ENCODE data around the gene ATP8A2.
A peak's percentile ranks its signal among the peaks of the same experiment; 100 is the strongest.
"Not testable (repeated sequence)": the region's sequence is repeated elsewhere in the genome, so short reads cannot be mapped to it uniquely, and the experiment has no call there.

The ATP8A2 gene

GRCh38 chr13:25570185-25570584 is 198.4 kb downstream of the ATP8A2 start:
- no peak for DNase-seq

GRCh38 chr13:25571237-25571636 is 199.5 kb downstream of the ATP8A2 start:
- DNase-seq: no peak

GRCh38 chr13:25572171-25572570 is 200.4 kb downstream of the ATP8A2 start:
- DNase-seq: not testable (repeated sequence)

GRCh38 chr13:25574437-25575411 is 202.9 kb downstream of the ATP8A2 start:
- DNase-seq: peak; percentile 54 to 73

- no peak for DNase-seq
Measured at GRCh38 chr13:25575562-25575961, 203.8 kb downstream of the ATP8A2 start.

- no peak for DNase-seq
Measured at GRCh38 chr13:25578526-25578925, 206.8 kb downstream of the ATP8A2 start.

GRCh38 chr13:25579221-25579620 is 207.4 kb downstream of the ATP8A2 start:
- DNase-seq: no peak

- no peak for DNase-seq
Measured at GRCh38 chr13:25581351-25581750, 209.6 kb downstream of the ATP8A2 start.

GRCh38 chr13:25584087-25584486 is 212.3 kb downstream of the ATP8A2 start:
- no peak for DNase-seq

- no peak for DNase-seq
Measured at GRCh38 chr13:25585000-25585399, 213.2 kb downstream of the ATP8A2 start.

- no peak for DNase-seq
Measured at GRCh38 chr13:25587326-25587980, 215.7 kb downstream of the ATP8A2 start.

GRCh38 chr13:25588336-25589060 is 216.7 kb downstream of the ATP8A2 start:
- no peak for DNase-seq

- no peak for DNase-seq
Measured at GRCh38 chr13:25598421-25598820, 226.6 kb downstream of the ATP8A2 start.

- no peak for DNase-seq
Measured at GRCh38 chr13:25602176-25602575, 230.4 kb downstream of the ATP8A2 start.

GRCh38 chr13:25604106-25604505 is 232.3 kb downstream of the ATP8A2 start:
- no peak for DNase-seq

GRCh38 chr13:25607096-25607495 is 235.3 kb downstream of the ATP8A2 start:
- no peak for DNase-seq

- DNase-seq: no peak
Measured at GRCh38 chr13:25608181-25608580, 236.4 kb downstream of the ATP8A2 start.

- DNase-seq: no peak
Measured at GRCh38 chr13:25616674-25617073, 244.9 kb downstream of the ATP8A2 start.

- DNase-seq: no peak
Measured at GRCh38 chr13:25619897-25620296, 248.1 kb downstream of the ATP8A2 start.

GRCh38 chr13:25625414-25625813 is 253.6 kb downstream of the ATP8A2 start:
- no peak for DNase-seq

- DNase-seq: no peak
Measured at GRCh38 chr13:25630329-25630900, 258.6 kb downstream of the ATP8A2 start.

- DNase-seq: no peak
Measured at GRCh38 chr13:25632166-25632888, 260.6 kb downstream of the ATP8A2 start.

All from CD4-positive, alpha-beta T cell treated with Interferon alpha-2 for 1 hour (primary cell).